NCI-H1105 (cell line): Measurements from ENCODE around the gene CARD9.
A peak's percentile ranks its signal among the peaks of the same experiment; 100 is the strongest.

Source experiments
- DNase-seq: peaks from one replicate; lab custom pipeline; 2025; lab: John Stamatoyannopoulos, UW

CARD9 gene

GRCh38 chr9:136401173-136401922 is 27.9 kb upstream of the CARD9 start:
- no peak for DNase-seq

GRCh38 chr9:136400038-136400834 is 26.8 kb upstream of the CARD9 start, which contains the start of gene SNAPC4:
TSS of gene SNAPC4 (minus strand) at chr9:136400170. CDS start at chr9:136398428, 1,742 bp downstream.
- DNase-seq: peak; percentile 76

DNA sequence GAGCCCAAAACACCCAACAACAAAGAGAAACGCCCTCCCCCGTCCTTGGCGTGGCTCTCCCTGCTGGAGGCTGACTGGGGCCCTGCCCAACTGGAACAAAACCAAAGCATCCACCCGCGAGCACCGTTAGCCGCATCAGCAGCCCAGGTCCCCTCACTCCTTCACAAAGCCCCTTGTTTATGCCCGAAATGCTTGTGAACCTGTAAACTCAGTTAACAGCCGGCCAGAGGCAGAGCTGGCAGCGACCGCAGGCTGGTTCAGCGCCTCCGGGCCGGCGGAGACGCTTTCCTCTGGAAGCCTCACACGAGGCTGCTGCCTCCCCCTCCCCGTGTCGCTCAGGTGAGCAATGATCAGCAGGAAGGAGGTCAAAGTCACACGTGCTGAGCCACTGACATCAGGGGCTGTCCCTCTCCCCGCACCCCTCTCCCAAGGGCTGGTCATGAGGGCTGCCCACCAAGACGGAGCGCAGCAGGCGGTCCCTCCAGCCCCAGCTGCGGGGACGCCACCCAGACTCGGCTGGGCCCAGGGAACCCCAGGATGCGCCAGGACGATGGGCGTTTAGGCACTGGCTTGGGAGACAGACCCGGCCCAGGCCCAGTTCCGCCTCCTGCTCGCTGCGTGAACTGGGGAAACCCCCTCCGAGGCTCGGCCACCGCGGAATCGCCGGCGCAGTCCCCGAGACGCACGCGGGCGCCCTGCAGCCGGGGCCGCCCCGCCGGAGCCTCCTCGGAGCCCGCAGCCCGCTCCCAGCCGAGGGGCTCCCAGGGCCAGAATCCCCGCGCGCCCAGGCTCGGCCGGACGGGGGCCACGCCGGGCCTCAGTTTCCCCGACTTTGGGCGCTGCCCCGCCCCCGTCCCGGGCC is 25.9 kb upstream of the CARD9 start:
- DNase-seq: no peak

GRCh38 chr9:136398286-136398685 is 24.8 kb upstream of the CARD9 start:
- DNase-seq: no peak

GRCh38 chr9:136397643-136398042 is 24.2 kb upstream of the CARD9 start:
- DNase-seq: no peak

GRCh38 chr9:136396219-136396515 is 22.7 kb upstream of the CARD9 start:
- no peak for DNase-seq

DNA sequence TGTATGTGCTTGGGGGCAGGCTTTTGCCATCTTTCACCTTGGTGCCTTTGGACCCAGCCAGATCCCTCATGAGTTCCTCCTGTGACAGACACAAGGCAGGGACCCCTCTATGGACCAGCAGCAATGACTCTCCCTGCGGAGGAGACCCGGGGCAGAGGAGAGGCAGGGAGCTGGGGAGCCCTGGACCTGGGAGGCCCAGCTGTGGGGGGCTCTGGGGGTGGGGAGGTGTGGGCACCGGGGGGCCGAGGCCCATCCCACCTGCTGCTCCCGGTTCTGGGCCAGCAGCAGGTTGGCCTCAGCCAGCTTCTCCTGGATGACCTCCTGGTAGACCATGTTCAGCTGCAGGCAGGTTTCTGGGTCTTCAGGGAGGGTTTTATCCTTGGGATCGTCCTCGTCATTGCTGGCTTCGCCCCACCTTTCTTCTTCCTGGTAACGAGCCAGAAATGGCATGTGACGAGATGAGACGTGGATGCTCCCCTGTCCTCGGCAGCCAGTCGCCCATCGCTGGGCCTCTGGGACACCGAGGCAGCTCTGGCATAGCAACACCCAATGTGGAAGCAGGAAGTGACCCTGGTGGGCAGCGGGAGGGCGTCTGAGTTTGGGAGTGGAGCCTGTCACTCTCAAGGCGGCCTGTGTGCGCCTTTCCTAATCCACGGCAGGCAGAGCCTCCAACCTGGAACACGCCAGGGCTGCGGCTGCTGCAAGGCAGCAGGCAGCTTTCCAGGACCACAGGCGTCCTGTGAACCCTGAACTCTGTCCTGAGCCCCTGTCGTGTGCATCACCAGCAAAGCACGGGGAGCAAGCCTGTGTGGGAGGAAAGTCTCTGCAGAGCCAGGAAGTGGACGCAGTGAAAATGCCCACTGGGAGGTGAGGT is 22.1 kb upstream of the CARD9 start:
- DNase-seq: no peak

DNA sequence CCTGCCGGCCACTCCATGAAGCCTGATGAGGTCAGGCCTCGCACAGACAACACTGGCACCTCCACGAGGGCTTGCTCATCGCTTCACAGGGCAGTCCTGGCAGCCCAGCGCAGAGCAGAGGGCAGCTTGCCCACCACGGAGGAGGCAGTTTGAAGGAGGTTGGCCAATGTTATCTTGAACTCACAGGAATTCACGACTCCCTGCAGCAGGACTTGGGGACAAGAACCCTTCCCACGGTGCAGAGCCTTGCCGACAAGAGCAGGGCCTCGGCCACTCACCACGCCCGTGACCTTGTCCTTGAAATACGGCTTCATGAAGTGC is 21.5 kb upstream of the CARD9 start:
- no peak for DNase-seq

- DNase-seq: no peak
These were observed 21.0 kb upstream of the CARD9 start for GRCh38 chr9:136394312-136395019.

GRCh38 chr9:136393531-136393930 is 20.1 kb upstream of the CARD9 start:
- no peak for DNase-seq

DNA sequence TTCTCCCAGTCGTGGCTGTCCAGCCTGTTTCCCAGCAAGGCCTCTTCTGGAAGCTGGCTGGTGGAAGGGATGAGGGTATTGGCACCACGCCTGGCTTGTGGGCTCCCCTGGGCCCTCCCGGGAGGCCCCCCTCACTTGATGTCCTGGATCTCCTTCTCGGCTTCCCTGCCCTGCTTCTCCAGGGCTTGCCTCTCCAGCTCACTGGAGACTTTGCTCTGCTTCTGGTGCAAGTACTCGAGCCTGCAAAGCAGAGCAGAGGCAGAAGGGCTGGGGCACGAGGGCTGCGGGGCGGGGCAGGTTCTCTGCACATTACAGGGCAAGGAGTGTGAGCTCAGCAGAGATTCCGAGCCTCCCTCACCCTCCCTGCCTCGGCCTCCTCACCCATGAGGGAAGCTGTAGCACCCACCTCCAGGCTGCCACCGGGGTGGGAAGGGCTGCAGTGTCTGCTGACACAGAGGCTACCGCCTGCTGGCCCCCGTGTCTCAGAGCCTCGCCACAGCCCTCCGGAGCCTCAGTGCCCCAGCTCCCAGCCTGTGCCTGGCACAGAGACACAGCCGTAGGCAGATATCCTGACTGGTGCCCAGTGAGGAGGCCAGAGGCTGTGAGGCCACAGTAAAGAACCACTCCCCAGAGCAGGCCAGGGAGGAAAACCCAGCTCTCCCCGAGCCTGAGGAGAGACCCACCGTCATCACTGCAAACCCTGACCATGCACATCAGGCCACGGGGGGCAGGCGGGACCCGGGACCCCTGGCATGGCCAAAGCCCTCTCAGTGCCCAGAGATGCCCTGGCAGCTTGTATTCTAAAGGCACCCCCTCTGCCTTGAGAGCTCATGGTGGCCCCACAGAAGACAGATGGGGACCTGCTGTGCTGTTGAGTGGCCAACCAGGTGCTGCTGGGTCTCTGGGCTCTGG is 19.3 kb upstream of the CARD9 start:
- no peak for DNase-seq

DNA sequence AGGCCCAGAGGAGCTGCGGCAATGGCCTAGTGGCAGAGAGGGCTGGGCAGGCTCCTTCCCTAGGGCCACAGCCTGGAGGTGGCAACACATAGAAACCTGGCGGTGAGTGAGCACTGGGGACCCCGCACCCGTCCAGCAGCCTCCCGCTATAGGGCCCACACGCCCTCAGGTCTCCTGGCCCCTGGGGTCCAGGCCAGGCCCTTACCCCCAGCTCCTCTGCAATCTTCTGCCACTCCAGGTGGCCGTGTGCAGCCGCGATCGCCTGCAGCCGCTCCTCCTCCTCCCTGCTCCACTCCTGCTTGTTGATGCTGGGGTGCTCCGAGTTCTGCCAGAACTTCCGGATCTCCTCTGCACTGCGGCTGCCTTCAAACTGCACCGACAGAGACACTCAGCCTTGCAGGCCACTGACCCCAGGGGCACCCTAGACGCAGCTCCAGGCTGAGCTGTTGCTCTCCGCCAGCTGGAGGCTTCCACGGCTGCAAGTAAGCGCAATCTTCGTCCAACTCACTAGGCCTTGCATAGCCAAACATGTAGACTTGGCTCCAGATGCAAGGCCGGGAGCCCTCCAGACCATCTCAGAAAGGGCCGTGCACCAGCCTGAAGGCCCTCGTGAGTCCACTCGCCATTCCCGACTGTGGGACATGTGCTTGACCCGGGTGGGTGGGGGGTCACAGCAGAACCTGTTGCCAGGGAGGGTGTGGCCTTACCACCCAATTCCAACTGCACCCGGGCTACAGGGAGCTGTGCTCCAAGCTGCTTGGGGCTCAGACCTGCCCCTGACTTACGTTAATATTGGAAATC is 18.5 kb upstream of the CARD9 start:
- DNase-seq: no peak

GRCh38 chr9:136389396-136389795 is 15.9 kb upstream of the CARD9 start:
- no peak for DNase-seq

GRCh38 chr9:136387217-136387616 is 13.7 kb upstream of the CARD9 start:
- no peak for DNase-seq

- no peak for DNase-seq
These were observed 12.5 kb upstream of the CARD9 start for GRCh38 chr9:136386018-136386417.

DNA sequence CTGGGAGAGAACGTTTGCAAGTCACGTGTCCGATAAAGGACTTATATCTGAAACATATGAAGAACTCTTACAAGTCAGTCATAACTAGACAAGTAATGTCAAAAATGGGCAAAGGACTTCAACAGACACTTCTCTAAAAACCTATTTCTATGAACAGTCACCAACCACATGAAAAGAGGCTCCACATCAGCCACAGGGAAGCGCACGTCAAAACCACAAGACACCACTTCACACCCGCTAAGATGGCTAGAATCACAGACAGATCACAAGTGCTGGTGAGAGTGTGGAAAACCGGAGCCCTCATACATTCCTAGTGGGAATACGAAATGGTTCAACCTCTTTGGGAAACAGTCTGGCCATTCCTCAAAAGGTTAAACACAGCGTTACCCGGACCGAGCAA is 11.5 kb upstream of the CARD9 start:
- DNase-seq: no peak

GRCh38 chr9:136383436-136383835 is 10.0 kb upstream of the CARD9 start:
- DNase-seq: no peak

GRCh38 chr9:136381966-136382513 is 8.6 kb upstream of the CARD9 start:
- DNase-seq: no peak

- no peak for DNase-seq
These were observed 7.8 kb upstream of the CARD9 start for GRCh38 chr9:136381311-136381710.
